ENCODE results near the gene IKZF1. TPM values are rescaled to one million over a fixed set of nuclear protein-coding genes. Genes with fewer than 3 reads are reported as not detected.

Gene IKZF1
- total RNA-seq, 1 donor from 2014 or later: 0.86 TPM

DNA sequence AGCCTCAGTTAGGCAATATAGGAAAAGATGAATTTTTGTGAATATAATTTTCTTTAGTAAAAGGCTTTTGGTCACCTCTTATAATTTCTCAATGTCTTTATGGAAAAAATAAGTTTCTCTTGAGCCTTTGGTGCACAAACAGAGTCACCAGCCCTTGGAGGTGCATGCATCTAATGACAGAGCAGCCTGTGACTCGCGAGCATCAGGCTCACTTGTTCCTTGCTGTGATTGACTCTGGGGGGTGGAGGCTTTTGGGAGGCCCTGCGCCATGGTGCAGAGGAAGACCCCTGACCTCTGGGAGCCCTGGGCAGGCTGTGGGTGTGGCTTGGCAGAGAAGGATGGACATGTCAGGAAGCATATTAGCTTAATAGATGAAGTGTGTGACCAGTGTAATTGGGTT lies 85.4 kb downstream of the IKZF1 start:
- H3K36me3 Mint-ChIP-seq (ENCODE audit: low read depth, unreplicated experiment): no peaks in the 10 kb centered on the region

DNA sequence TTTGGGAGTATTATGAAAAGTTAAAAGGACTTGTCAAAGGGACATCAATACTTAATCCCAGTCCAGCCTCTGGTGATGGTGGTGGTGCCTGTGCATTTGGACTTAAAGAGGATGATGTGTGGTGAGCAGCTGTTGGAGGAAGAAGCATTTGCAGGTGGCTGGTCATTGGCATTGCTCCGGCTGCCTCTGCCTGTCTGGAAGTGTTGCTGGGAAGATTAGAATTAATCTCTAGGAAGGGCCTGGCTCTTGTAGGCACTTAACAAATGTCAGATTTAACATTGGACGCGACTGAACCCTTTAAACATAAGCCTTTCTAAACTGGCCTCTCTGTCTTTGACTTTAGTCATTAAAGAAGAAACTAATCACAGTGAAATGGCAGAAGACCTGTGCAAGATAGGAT lies 86.9 kb downstream of the IKZF1 start:
- Histone ChIP-seq H3K4me2 (ENCODE audit: low read length) (no peak overlapping the region), H4K20me1 (ENCODE audit: insufficient read depth, low read length) (no peaks in the 10 kb centered on the region), H3K27me3 (ENCODE audit: insufficient read depth, low read length) (no peaks in the 10 kb centered on the region), H3K9me3 (ENCODE audit: insufficient read depth, low read depth, low read length) (no peaks in the 10 kb centered on the region), H3K27ac (ENCODE audit: low read depth, low read length) (no peak overlapping the region), H2AFZ (ENCODE audit: low read depth, low read length) (no peak overlapping the region), H3K36me3 (ENCODE audit: insufficient read depth, low read length) (no peaks in the 10 kb centered on the region), H3K9ac (ENCODE audit: low read length) (no peak overlapping the region), H3K4me3 (ENCODE audit: insufficient read depth, low read depth, low read length) (no peak overlapping the region), H3K4me1 (ENCODE audit: insufficient read depth, low read length) (no peaks in the 10 kb centered on the region), H3K79me2 (ENCODE audit: insufficient read depth, low read length) (no peaks in the 10 kb centered on the region)
- TF ChIP-seq, protein P1, sequence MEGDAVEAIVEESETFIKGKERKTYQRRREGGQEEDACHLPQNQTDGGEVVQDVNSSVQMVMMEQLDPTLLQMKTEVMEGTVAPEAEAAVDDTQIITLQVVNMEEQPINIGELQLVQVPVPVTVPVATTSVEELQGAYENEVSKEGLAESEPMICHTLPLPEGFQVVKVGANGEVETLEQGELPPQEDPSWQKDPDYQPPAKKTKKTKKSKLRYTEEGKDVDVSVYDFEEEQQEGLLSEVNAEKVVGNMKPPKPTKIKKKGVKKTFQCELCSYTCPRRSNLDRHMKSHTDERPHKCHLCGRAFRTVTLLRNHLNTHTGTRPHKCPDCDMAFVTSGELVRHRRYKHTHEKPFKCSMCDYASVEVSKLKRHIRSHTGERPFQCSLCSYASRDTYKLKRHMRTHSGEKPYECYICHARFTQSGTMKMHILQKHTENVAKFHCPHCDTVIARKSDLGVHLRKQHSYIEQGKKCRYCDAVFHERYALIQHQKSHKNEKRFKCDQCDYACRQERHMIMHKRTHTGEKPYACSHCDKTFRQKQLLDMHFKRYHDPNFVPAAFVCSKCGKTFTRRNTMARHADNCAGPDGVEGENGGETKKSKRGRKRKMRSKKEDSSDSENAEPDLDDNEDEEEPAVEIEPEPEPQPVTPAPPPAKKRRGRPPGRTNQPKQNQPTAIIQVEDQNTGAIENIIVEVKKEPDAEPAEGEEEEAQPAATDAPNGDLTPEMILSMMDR (IDR thresholded peaks at IDR 0.05; ENCODE audit: insufficient read depth, low read depth, low read length): no peak
- TF ChIP-seq EZH2 (IDR thresholded peaks at IDR 0.05; ENCODE audit: insufficient read depth, low read length): no peak
- FAIRE-seq: no peak
- H3K4me3 Mint-ChIP-seq (ENCODE audit: unreplicated experiment): no peak overlapping the region
- DNase-seq (ENCODE audit: low read depth): no peak
- H3K36me3 Mint-ChIP-seq (ENCODE audit: low read depth, unreplicated experiment): no peaks in the 10 kb centered on the region
- H3K9me3 Mint-ChIP-seq (ENCODE audit: unreplicated experiment): peaks cover 2% of the 10 kb centered on the region
- H3K27ac Mint-ChIP-seq (ENCODE audit: unreplicated experiment): no peak overlapping the region
- H3K4me1 Mint-ChIP-seq (ENCODE audit: low read depth, unreplicated experiment): peaks cover 8% of the 10 kb centered on the region
- peaks cover 2% of the 10 kb centered on the region for H3K27me3 Mint-ChIP-seq (ENCODE audit: low read depth, unreplicated experiment)

More for the DNA sequence above, 85.4 kb downstream of the IKZF1 start:
- H3K27ac Mint-ChIP-seq (ENCODE audit: unreplicated experiment): no peak overlapping the region
- Histone ChIP-seq H3K36me3 (ENCODE audit: insufficient read depth, low read length) (no peaks in the 10 kb centered on the region), H3K79me2 (ENCODE audit: insufficient read depth, low read length) (no peaks in the 10 kb centered on the region), H3K9ac (ENCODE audit: low read length) (no peak overlapping the region), H3K9me3 (ENCODE audit: insufficient read depth, low read depth, low read length) (no peaks in the 10 kb centered on the region), H4K20me1 (ENCODE audit: insufficient read depth, low read length) (no peaks in the 10 kb centered on the region), H2AFZ (ENCODE audit: low read depth, low read length) (no peak overlapping the region), H3K4me1 (ENCODE audit: insufficient read depth, low read length) (no peaks in the 10 kb centered on the region), H3K27ac (ENCODE audit: low read depth, low read length) (no peak overlapping the region), H3K4me3 (ENCODE audit: insufficient read depth, low read depth, low read length) (no peak overlapping the region), H3K4me2 (ENCODE audit: low read length) (no peak overlapping the region), H3K27me3 (ENCODE audit: insufficient read depth, low read length) (no peaks in the 10 kb centered on the region)
- peaks cover 3% of the 10 kb centered on the region for H3K27me3 Mint-ChIP-seq (ENCODE audit: low read depth, unreplicated experiment)
- no peak overlapping the region for H3K4me3 Mint-ChIP-seq (ENCODE audit: unreplicated experiment)
- no peak for DNase-seq (ENCODE audit: low read depth)
- peaks cover 8% of the 10 kb centered on the region for H3K4me1 Mint-ChIP-seq (ENCODE audit: low read depth, unreplicated experiment)
- H3K9me3 Mint-ChIP-seq (ENCODE audit: unreplicated experiment): peaks cover 2% of the 10 kb centered on the region
- FAIRE-seq: no peak
- TF ChIP-seq, protein P1 (IDR thresholded peaks at IDR 0.05; ENCODE audit: insufficient read depth, low read depth, low read length): no peak
- TF ChIP-seq EZH2 (IDR thresholded peaks at IDR 0.05; ENCODE audit: insufficient read depth, low read length): no peak

DNA sequence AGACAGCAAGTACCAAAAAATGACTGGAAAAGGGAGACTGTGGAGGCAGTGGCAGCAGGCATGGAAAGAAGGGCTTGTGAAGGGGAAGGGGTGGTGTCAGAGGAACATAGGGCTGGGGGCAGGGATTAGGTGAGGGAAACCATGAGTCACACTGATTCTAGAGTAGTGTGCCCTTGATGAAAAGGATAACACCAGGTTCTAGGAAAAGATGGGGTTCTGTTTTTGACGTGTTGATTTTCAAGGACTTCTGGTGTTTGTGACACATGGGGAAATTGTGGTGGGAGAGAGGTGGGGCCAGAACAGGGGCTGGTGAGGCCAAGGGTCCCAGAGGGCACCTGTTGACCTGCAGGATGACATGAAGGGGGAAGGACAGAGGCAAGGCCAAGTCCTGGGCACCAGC lies 88.6 kb downstream of the IKZF1 start:
- no peaks in the 10 kb centered on the region for H4K20me1 ChIP-seq (ENCODE audit: insufficient read depth, low read length)
- no peak overlapping the region for H3K4me3 Mint-ChIP-seq (ENCODE audit: unreplicated experiment)
- H3K4me1 ChIP-seq (ENCODE audit: insufficient read depth, low read length): no peaks in the 10 kb centered on the region
- no peak overlapping the region for H3K4me3 ChIP-seq (ENCODE audit: insufficient read depth, low read depth, low read length)
- H3K27me3 ChIP-seq (ENCODE audit: insufficient read depth, low read length): no peaks in the 10 kb centered on the region
- H3K4me2 ChIP-seq (ENCODE audit: low read length): no peak overlapping the region
- H3K27ac ChIP-seq (ENCODE audit: low read depth, low read length): no peak overlapping the region
- peaks cover 2% of the 10 kb centered on the region for H3K9me3 Mint-ChIP-seq (ENCODE audit: unreplicated experiment)
- no peak overlapping the region for H2AFZ ChIP-seq (ENCODE audit: low read depth, low read length)
- H3K9me3 ChIP-seq (ENCODE audit: insufficient read depth, low read depth, low read length): no peaks in the 10 kb centered on the region
- peaks cover 8% of the 10 kb centered on the region for H3K4me1 Mint-ChIP-seq (ENCODE audit: low read depth, unreplicated experiment)
- no peak for DNase-seq (ENCODE audit: low read depth)
- no peak overlapping the region for H3K9ac ChIP-seq (ENCODE audit: low read length)
- peaks cover 2% of the 10 kb centered on the region for H3K27me3 Mint-ChIP-seq (ENCODE audit: low read depth, unreplicated experiment)
- no peak for TF ChIP-seq EZH2 (IDR thresholded peaks at IDR 0.05; ENCODE audit: insufficient read depth, low read length)
- TF ChIP-seq, protein P1 (IDR thresholded peaks at IDR 0.05; ENCODE audit: insufficient read depth, low read depth, low read length): no peak
- H3K79me2 ChIP-seq (ENCODE audit: insufficient read depth, low read length): no peaks in the 10 kb centered on the region
- H3K27ac Mint-ChIP-seq (ENCODE audit: unreplicated experiment): no peak overlapping the region
- H3K36me3 ChIP-seq (ENCODE audit: insufficient read depth, low read length): no peaks in the 10 kb centered on the region
- no peak for FAIRE-seq
- no peaks in the 10 kb centered on the region for H3K36me3 Mint-ChIP-seq (ENCODE audit: low read depth, unreplicated experiment)
